ENCODE data around the gene HS6ST1. TPM values are rescaled to one million over a fixed set of nuclear protein-coding genes. Genes with fewer than 3 reads are reported as not detected.

HS6ST1 gene
- polyA plus RNA-seq, 1 experiment = 22.4 TPM

DNA sequence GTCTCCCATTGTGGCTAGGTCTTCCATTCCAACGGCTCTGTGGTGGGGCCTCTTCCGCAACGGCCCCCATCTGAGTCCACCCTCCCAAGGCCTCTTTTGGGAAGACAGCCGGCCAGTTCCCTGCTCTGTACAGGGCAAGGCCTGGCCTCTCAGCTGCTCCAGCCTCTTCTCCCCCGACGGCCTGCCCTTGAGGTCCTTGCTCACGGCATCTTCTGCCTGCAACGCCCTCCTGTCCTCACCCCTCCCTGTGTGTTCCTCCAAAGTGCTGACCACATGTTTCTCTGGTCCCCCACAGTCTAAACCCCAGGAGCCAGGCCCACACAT, 16.0 kb downstream of the HS6ST1 start:
- DNase-seq (ENCODE audit: low read depth, low spot score) = no peak
- H3K4me3 ChIP-seq (ENCODE audit: low read depth, low read length) = no peak overlapping the region
- TF ChIP-seq, protein P1, sequence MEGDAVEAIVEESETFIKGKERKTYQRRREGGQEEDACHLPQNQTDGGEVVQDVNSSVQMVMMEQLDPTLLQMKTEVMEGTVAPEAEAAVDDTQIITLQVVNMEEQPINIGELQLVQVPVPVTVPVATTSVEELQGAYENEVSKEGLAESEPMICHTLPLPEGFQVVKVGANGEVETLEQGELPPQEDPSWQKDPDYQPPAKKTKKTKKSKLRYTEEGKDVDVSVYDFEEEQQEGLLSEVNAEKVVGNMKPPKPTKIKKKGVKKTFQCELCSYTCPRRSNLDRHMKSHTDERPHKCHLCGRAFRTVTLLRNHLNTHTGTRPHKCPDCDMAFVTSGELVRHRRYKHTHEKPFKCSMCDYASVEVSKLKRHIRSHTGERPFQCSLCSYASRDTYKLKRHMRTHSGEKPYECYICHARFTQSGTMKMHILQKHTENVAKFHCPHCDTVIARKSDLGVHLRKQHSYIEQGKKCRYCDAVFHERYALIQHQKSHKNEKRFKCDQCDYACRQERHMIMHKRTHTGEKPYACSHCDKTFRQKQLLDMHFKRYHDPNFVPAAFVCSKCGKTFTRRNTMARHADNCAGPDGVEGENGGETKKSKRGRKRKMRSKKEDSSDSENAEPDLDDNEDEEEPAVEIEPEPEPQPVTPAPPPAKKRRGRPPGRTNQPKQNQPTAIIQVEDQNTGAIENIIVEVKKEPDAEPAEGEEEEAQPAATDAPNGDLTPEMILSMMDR (IDR thresholded peaks at IDR 0.05; ENCODE audit: low read depth, low read length) = no peak
- ChIA-PET CTCF (no interaction called here), POLR2A (interaction anchor here (0.7 kb wide), 1 partner anchor 15 kb away, joined by 3 read pairs; no protein-coding TSS in a partner anchor)
- peaks cover 3% of the 10 kb centered on the region; the same call in 1 of the 2 replicates for H3K9me3 ChIP-seq (ENCODE audit: control insufficient read depth, insufficient read depth, low read length)
- no peaks in the 10 kb centered on the region for H3K27me3 ChIP-seq (ENCODE audit: control insufficient read depth, insufficient read depth, low read length)
- peak overlapping the region; percentile 99 for H3K27ac ChIP-seq (ENCODE audit: low read depth, low read length)

DNA sequence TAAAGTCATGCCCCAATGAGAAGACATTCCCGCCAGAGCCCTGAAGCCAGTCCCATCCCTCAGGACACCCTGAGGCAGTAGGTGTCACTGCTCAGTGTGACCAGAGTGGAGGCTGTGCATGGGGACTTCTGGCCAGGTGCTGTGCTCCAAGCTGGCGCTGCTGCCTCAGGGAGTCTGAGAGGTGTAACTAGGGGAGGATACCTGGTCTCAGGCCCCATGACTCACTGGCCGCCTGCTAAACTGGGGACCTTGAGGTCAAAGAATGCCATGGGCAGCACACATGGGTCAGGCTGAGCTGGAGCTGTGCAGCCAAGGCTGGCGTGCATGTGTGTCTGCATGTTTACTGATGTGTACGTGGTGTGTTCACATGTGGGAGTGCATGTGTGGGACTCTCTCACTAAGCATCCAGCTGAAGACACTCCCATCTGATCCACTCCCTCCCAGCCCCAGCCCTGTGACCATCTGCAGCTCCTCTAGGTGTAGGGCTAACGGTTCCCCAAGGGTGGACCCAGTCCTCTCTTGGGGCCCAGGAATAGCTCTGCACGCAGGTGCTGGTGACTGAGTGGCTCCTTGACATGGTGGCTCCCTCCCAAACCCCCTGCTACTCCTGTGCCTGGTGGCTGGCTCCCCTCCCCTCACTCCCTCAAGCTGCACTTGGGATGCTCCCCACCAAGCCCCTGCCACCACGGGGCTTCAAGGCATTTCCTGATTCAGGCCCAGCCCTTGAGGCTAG, 16.5 kb downstream of the HS6ST1 start:
- ChIA-PET POLR2A (interaction anchor here (0.7 to 1.4 kb wide), 4 partner anchors 14 to 133 kb away, joined by 3 to 4 read pairs (median 4); no protein-coding TSS in a partner anchor), CTCF (interaction anchor here (1.1 kb wide), 2 partner anchors 20 to 434 kb away, joined by 3 to 5 read pairs; no protein-coding TSS in a partner anchor)
- TF ChIP-seq, protein P1 (IDR thresholded peaks at IDR 0.05; ENCODE audit: low read depth, low read length) = no peak
- Histone ChIP-seq H3K27ac (ENCODE audit: low read depth, low read length) (peak overlapping the region; percentile 99), H3K27me3 (ENCODE audit: control insufficient read depth, insufficient read depth, low read length) (no peaks in the 10 kb centered on the region), H3K9me3 (ENCODE audit: control insufficient read depth, insufficient read depth, low read length) (peaks cover 3% of the 10 kb centered on the region; the same call in 1 of the 2 replicates), H3K4me3 (ENCODE audit: low read depth, low read length) (no peak overlapping the region)
- DNase-seq (ENCODE audit: low read depth, low spot score) = no peak

DNA sequence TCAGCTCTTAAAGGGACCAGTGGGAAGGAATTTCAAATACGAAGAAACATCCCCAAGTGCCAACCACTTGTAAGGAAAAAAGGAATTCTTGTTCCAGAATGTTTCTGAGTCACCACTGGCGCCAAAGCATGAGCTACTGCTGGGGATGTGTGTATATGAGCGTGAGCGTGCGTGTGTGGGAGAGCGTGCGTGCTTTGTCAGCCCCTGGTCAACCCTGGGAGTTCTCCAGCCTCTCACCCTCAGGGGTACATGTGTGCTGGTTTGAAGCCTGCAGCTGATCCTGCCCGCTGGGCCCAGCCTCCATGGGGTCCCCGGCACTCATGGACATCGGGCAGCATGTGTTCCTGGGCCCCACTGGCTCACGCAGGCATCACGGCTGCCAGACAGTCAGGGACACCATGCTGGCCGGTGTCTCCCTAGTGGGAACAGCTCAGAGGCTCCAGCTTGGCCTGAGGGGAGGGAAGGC, 17.1 kb downstream of the HS6ST1 start:
- ChIA-PET CTCF (interaction anchor here (0.5 to 1.1 kb wide), 4 partner anchors 19 to 435 kb away, joined by 3 to 5 read pairs (median 3); no protein-coding TSS in a partner anchor), POLR2A (interaction anchor here (0.5 to 1.4 kb wide), 6 partner anchors 15 to 132 kb away, joined by 3 to 6 read pairs (median 4); no protein-coding TSS in a partner anchor)
- Histone ChIP-seq H3K27ac (ENCODE audit: low read depth, low read length) (peak overlapping the region; percentile 99), H3K9me3 (ENCODE audit: control insufficient read depth, insufficient read depth, low read length) (peaks cover 3% of the 10 kb centered on the region; the same call in 1 of the 2 replicates), H3K27me3 (ENCODE audit: control insufficient read depth, insufficient read depth, low read length) (no peaks in the 10 kb centered on the region), H3K4me3 (ENCODE audit: low read depth, low read length) (no peak overlapping the region)
- peak; percentile 95 for DNase-seq (ENCODE audit: low read depth, low spot score)
- TF ChIP-seq, protein P1 (IDR thresholded peaks at IDR 0.05; ENCODE audit: low read depth, low read length) = no peak

DNA sequence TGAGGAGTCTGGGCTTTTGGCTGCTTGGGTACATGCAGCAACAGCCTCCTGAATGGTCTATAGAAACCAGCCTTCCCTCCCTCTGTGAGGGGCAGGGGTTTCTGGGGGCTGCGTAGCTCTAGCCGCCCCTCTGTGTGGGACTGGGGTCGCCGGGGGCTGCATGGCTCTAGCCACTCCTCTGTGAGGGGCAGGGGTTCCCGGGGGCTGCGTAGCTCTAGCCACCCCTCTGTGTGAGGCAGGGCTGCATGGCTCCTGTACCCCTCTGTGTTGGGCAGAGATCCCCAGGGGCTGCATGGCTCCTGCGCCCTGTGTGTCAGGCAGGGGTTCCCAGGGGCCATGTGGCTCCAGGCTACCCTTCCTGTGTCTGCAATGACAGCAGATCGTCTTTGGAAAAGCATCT, 17.6 kb downstream of the HS6ST1 start:
- H3K27me3 ChIP-seq (ENCODE audit: control insufficient read depth, insufficient read depth, low read length) = no peaks in the 10 kb centered on the region
- no peak overlapping the region for H3K4me3 ChIP-seq (ENCODE audit: low read depth, low read length)
- ChIA-PET POLR2A (interaction anchor here (0.7 to 1.4 kb wide), 5 partner anchors 15 to 131 kb away, joined by 3 to 4 read pairs (median 4); no protein-coding TSS in a partner anchor), CTCF (interaction anchor here (0.5 to 1.1 kb wide), 4 partner anchors 18 to 436 kb away, joined by 3 to 5 read pairs (median 3); no protein-coding TSS in a partner anchor)
- no peak for DNase-seq (ENCODE audit: low read depth, low spot score)
- H3K27ac ChIP-seq (ENCODE audit: low read depth, low read length) = peak overlapping the region; percentile 99
- peaks cover 3% of the 10 kb centered on the region; the same call in 1 of the 2 replicates for H3K9me3 ChIP-seq (ENCODE audit: control insufficient read depth, insufficient read depth, low read length)
- TF ChIP-seq, protein P1 (IDR thresholded peaks at IDR 0.05; ENCODE audit: low read depth, low read length) = no peak
